Upper lobe of left lung (tissue), 6 donors: ENCODE data around the gene AXIN2. TPM values are rescaled to one million over a fixed set of nuclear protein-coding genes. Genes with fewer than 3 reads are reported as not detected.
"Not testable (repeated sequence)": the region's sequence is repeated elsewhere in the genome, so short reads cannot be mapped to it uniquely, and the experiment has no call there.

Experiments
- ATAC-seq, 2 donors: fragments of 200-7000 bp; cut with Tn5 transposase; one replicate each; pipeline ENCODE4 v1.9.1; 2022; ENCODE audit warnings: mild to moderate bottlenecking in 2 of 2, moderate library complexity in 2 of 2; ENCODE audit not compliant: low FRiP score in 2 of 2
- DNase-seq, 2 donors: peaks; one replicate each; pipeline ENCODE4 v3.0.0-alpha.2; 2019 to 2020
- H3K27ac ChIP-seq, 4 donors: fragments of 200-600 bp; sonication (generic); one replicate each; pipeline ENCODE4 v1.5.1; 2016 to 2019
- H3K27me3 ChIP-seq, 4 donors: fragments of 200-600 bp; sonication (generic); one replicate each; pipeline ENCODE4 v1.5.1; 2017 to 2019
- H3K36me3 ChIP-seq, 4 donors: fragments of 200-600 bp; sonication (generic); one replicate each; pipeline ENCODE4 v1.5.1; 2016 to 2019
- H3K4me1 ChIP-seq, 4 donors: fragments of 200-600 bp; sonication (generic); one replicate each; pipeline ENCODE4 v1.5.1; 2018 to 2019
- H3K4me3 ChIP-seq, 4 donors: fragments of 200-600 bp; sonication (generic); one replicate each; pipeline ENCODE4 v1.5.1; 2017 to 2019; ENCODE audit warnings: mild to moderate bottlenecking in 2 of 4, moderate library complexity in 1 of 4
- H3K9me3 ChIP-seq, 4 donors: fragments of 200-600 bp; sonication (generic); one replicate each; pipeline ENCODE4 v1.5.1; 2018 to 2019
- EP300 ChIP-seq, 4 donors: sonication (generic); formaldehyde crosslinking; IDR thresholded peaks; one replicate each; pipeline ENCODE4 v1.5.1; 2017; ENCODE audit warnings: antibody characterized with exemption in 4 of 4, control low read depth in 2 of 4
- POLR2A ChIP-seq, 4 donors: fragments of 450-650 bp; IDR thresholded peaks; one replicate each; pipeline ENCODE4 v1.5.1; 2016 to 2017; ENCODE audit warnings: antibody characterized with exemption in 4 of 4, mild to moderate bottlenecking in 2 of 4
- POLR2AphosphoS5 ChIP-seq, 2 donors: sonication (generic); formaldehyde crosslinking; IDR thresholded peaks; one replicate each; pipeline ENCODE4 v1.5.1; 2017; ENCODE audit warnings: antibody characterized with exemption in 2 of 2
- WGBS, 2 donors: methylation state at CpG; one replicate each; pipeline ENCODE4 v1.1.5; 2017 to 2018; 5-methylcytosine and 5-hydroxymethylcytosine counted together
- total RNA-seq, 6 donors: library from RNA; depleted of rRNA in 4 of 6; stranded (reverse); fragments of >200 nt in 4 of 6; gene quantifications; one replicate each; pipeline versions ENCODE4 v1.1.0 to v1.2.1, GENCODE V29; 2016 to 2021
- TF ChIP-seq, protein P1 (sequence below), 6 experiments: fragments of 450-650 bp in 4 of 6; fragments of 200-600 bp in 2 of 6; sonication (generic) in 2 of 6; IDR thresholded peaks; one replicate each; pipeline ENCODE4 v1.5.1; 2016 to 2019; ENCODE audit warnings: antibody characterized with exemption in 6 of 6
- donor health status: DM: no; HTN: no; CAD: no; lungs with moderate emphysema.
- donor health status: DM: no; HTN: yes; CAD: no; lungs with severe emphysema.

Gene AXIN2
- total RNA-seq, 6 donors from 2014 or later, result 48.0 to 135 (median 68.9) TPM

DNA sequence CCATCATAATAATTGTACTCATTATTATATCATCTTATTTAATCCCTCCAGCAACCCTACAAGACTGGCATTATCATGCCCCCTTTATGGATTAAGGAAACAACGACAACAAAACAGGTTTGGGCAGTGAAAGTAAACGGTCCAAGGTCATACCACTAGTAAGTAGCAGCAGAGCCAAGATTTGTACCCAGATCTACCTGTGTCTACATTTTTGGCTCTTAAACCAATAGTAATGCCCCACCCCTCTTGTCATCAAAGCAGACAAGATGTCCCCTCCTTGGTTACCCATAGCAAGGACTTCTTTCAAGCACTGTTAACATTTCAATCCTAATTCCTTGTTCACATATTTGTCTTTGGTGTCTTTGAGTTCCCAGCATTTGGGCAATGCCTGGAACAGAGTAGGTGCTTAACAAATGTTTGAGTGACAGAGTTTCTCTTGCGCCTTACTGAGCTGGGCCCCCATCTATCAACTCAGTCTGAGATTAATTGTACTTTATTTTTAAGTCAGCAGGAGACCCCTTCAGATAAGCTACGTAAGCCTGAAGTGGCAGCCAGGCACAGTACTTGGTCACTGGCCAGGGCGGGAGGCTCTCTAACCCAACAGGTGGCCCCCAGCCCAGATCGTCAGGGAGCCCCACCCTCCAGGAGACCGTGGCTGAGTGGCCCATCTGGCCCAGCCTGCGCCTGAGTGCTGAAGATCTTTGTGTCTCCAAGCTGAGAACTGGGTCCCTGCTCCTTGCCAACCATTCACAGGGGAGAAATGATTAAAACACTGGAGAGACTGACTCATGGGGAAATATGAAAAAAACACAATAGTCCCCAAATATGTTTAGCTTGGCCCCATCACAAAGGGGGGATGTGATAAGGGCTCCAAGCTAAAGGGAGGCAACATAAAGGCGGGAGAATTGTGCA lies 75.8 kb downstream of the AXIN2 start:
- peaks cover 0 to 9% (median 2%) of the 10 kb centered on the region in 4 donors for H3K4me1 ChIP-seq
- 50 to 64% methylated on average over 8 to 9 of the region's 9 CpGs for WGBS, 2 donors
- H3K27ac ChIP-seq, result peak overlapping the region; percentile 23 to 72 (median 69)

DNA sequence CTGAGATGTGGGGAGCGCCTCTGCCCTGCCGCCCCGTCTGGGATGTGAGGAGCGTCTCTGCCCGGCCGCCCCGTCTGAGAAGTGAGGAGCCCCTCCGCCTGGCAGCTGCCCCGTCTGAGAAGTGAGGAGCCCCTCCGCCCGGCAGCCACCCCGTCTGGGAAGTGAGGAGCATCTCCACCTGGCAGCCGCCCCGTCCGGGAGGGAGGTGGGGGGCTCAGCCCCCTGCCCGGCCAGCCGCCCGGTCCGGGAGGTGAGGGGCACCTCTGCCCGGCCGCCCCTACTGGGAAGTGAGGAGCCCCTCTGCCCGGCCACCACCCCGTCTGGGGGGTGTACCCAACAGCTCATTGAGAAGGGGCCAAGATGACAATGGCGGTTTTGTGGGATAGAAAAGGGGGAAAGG lies 77.0 kb downstream of the AXIN2 start:
- not testable (repeated sequence) for H3K9me3 ChIP-seq, H3K4me3 ChIP-seq, H3K27me3 ChIP-seq, H3K4me1 ChIP-seq, H3K36me3 ChIP-seq, ATAC-seq
- peak in 1 of 2 donors; percentile 80 for DNase-seq
- 95 to 96% methylated on average over 15 to 16 of the region's 24 CpGs for WGBS, 2 donors
- H3K27ac ChIP-seq, result peak overlapping the region in 3 of 4 donors; percentile 44 to 71 (median 53)

More for the DNA sequence above, 75.8 kb downstream of the AXIN2 start:
- Histone ChIP-seq H3K36me3 (no peaks in the 10 kb centered on the region), H3K4me3 (no peak overlapping the region), H3K9me3 (no peaks in the 10 kb centered on the region), H3K27me3 (no peaks in the 10 kb centered on the region)
- peak in 1 of 2 donors; percentile 22 for TF ChIP-seq POLR2AphosphoS5 (IDR thresholded peaks at IDR 0.05)
- TF ChIP-seq, protein P1, sequence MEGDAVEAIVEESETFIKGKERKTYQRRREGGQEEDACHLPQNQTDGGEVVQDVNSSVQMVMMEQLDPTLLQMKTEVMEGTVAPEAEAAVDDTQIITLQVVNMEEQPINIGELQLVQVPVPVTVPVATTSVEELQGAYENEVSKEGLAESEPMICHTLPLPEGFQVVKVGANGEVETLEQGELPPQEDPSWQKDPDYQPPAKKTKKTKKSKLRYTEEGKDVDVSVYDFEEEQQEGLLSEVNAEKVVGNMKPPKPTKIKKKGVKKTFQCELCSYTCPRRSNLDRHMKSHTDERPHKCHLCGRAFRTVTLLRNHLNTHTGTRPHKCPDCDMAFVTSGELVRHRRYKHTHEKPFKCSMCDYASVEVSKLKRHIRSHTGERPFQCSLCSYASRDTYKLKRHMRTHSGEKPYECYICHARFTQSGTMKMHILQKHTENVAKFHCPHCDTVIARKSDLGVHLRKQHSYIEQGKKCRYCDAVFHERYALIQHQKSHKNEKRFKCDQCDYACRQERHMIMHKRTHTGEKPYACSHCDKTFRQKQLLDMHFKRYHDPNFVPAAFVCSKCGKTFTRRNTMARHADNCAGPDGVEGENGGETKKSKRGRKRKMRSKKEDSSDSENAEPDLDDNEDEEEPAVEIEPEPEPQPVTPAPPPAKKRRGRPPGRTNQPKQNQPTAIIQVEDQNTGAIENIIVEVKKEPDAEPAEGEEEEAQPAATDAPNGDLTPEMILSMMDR (IDR thresholded peaks at IDR 0.05), result no peak
- no peak for TF ChIP-seq POLR2A (IDR thresholded peaks at IDR 0.05)
- TF ChIP-seq EP300 (IDR thresholded peaks at IDR 0.05), result peak in 3 of 4 donors; percentile 26 to 80 (median 48)
- DNase-seq (peak; percentile 70 to 86), ATAC-seq (peak; percentile 67 to 90)

DNA sequence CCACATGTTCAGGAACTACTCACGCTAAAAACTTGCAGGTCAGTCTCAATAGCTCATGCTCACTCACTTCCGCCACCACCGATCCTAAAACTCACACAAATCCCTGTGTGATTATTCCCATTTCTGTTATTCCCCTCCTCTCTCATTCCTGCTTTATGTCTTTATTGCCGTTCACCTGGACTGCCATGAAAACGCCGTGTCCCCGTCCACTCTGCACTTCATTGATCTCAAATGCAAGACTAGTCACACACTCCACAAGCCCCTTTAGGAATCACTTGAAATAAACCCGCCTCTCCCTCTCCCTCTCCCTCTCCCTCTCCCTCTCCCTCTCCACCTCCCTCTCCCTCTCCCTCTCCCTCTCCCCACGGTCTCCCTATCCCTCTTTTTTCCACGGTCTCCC lies 78.0 kb downstream of the AXIN2 start:
- H3K4me3 ChIP-seq, result no peak overlapping the region
- no peak for DNase-seq
- no peaks in the 10 kb centered on the region for H3K36me3 ChIP-seq
- no peaks in the 10 kb centered on the region for H3K9me3 ChIP-seq
- no peaks in the 10 kb centered on the region for H3K27me3 ChIP-seq
- no peak for ATAC-seq
- H3K27ac ChIP-seq, result no peak overlapping the region
- 82 to 86% methylated on average over 10 of the region's 10 CpGs for whole genome bisulfite sequencing, 2 donors
- H3K4me1 ChIP-seq, result peaks cover 0 to 9% (median 2%) of the 10 kb centered on the region in 4 donors
- TF ChIP-seq, protein P1 (IDR thresholded peaks at IDR 0.05), result no peak
- TF ChIP-seq POLR2AphosphoS5 (IDR thresholded peaks at IDR 0.05) (no peak), EP300 (IDR thresholded peaks at IDR 0.05) (no peak), POLR2A (IDR thresholded peaks at IDR 0.05) (no peak)

DNA sequence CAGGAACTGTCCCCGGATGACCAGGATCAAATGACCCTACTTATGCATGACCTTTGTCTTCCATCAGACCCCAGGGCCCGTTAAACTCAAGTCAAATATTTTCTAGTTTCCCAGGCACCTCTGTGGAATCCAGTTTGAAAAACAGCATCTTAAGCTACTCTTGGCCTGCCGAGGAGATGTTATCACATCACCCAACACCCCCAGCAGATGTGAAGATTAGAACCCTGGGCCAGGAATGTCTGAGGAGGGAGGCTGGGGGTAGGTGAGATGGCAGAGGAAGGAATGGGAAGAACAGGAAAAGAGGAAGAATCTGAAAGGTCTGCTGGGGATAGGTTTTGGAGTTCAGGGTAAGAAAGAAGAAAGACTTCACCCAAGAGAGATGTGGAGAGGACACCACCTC lies 79.2 kb downstream of the AXIN2 start:
- DNase-seq (no peak), ATAC-seq (no peak)
- Histone ChIP-seq H3K4me1 (peaks cover 0 to 9% (median 2%) of the 10 kb centered on the region in 4 donors), H3K36me3 (no peaks in the 10 kb centered on the region), H3K27ac (no peak overlapping the region), H3K27me3 (no peaks in the 10 kb centered on the region), H3K9me3 (no peaks in the 10 kb centered on the region), H3K4me3 (no peak overlapping the region)
- no peak for TF ChIP-seq POLR2A (IDR thresholded peaks at IDR 0.05)
- TF ChIP-seq EP300 (IDR thresholded peaks at IDR 0.05), result no peak
- no peak for TF ChIP-seq POLR2AphosphoS5 (IDR thresholded peaks at IDR 0.05)
- TF ChIP-seq, protein P1 (IDR thresholded peaks at IDR 0.05), result no peak
- WGBS, 2 donors, result 55 to 77% methylated on average over 3 of the region's 3 CpGs

DNA sequence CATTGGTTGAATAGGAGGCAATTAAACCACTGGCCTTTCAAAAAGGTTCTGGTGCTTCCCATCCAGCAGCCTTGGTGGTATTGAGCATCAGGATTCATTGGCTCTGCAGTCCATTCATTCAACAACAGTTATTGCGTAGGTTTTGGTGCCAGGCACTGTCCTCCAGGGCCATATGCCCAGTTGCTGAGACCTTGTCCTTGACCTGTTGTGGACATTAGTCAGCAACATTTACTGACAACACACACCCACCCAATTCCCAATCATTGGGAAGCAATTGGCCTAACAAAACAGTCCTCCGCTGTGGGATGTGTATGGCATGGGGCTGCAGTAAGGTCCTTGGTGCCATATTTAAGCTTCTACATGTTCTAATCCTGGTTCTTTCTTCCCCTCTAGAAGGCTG lies 82.2 kb downstream of the AXIN2 start:
- no peak for TF ChIP-seq POLR2A (IDR thresholded peaks at IDR 0.05)
- TF ChIP-seq, protein P1 (IDR thresholded peaks at IDR 0.05), result no peak
- TF ChIP-seq EP300 (IDR thresholded peaks at IDR 0.05), result no peak
- TF ChIP-seq POLR2AphosphoS5 (IDR thresholded peaks at IDR 0.05), result no peak
- Histone ChIP-seq H3K27ac (no peak overlapping the region), H3K4me3 (no peak overlapping the region), H3K4me1 (no peaks in the 10 kb centered on the region), H3K36me3 (no peaks in the 10 kb centered on the region), H3K27me3 (no peaks in the 10 kb centered on the region), H3K9me3 (no peaks in the 10 kb centered on the region)
- 89 to 100% methylated on average over 1 to 2 of the region's 2 CpGs for WGBS, 2 donors
- ATAC-seq (no peak), DNase-seq (no peak)
